ENCODE measurements around the gene GTF3C2. TPM values are rescaled to one million over a fixed set of nuclear protein-coding genes. Genes with fewer than 3 reads are reported as not detected.

The GTF3C2 gene
- total and polyA plus RNA-seq, 9 of the 15 experiments (the other 6 are each of a cell fraction or from before 2014, with no cell fraction given), result 35.5 to 96.8 (median 53.0) TPM

GRCh38 chr2:27400348-27401135 lies 44.0 kb upstream of the GTF3C2 start:
- Histone ChIP-seq H3K4me2 (ENCODE audit: insufficient read depth, low read length) (no peak overlapping the region), H3K27ac (ENCODE audit: extremely low read depth, low read depth, low read length) (no peak overlapping the region), H3K4me1 (replicated peaks in 1 of 2; ENCODE audit: control insufficient read depth in 2 of 2, insufficient read depth in 2 of 2, low read length in 2 of 2) (no peaks in the 10 kb centered on the region; a peak in 2 of 5 replicates), H4K20me1 (replicated peaks; ENCODE audit: control insufficient read depth, insufficient read depth, low read length) (0 out of 2 replicates have a peak, but pooled peaks cover 4% of the 10 kb centered on the region), H3K9ac (ENCODE audit: insufficient read depth in 1 of 2, low read depth in 2 of 2, low read length in 2 of 2) (no peak overlapping the region), H3K36me3 (ENCODE audit: control insufficient read depth, insufficient read depth, low read length) (peaks cover 61% of the 10 kb centered on the region), H3K27me3 (ENCODE audit: control insufficient read depth in 2 of 2, insufficient read depth in 2 of 2, low read length in 2 of 2) (no peaks in the 10 kb centered on the region), H3K9me1 (ENCODE audit: control insufficient read depth, insufficient read depth, low read length) (no peaks in the 10 kb centered on the region), H2AFZ (ENCODE audit: low read depth, low read length) (no peak overlapping the region), H3K4me3 (no peak overlapping the region), H3K79me2 (ENCODE audit: control insufficient read depth, insufficient read depth, low read length) (peaks cover 95% of the 10 kb centered on the region), H3K9me3 (replicated peaks; ENCODE audit: control insufficient read depth, insufficient read depth, low read depth, low read length) (no peaks in the 10 kb centered on the region)
- intact Hi-C loops (cut with micrococcal nuclease), result no loop called here
- peak; percentile 73 for TF ChIP-seq ZNF121 (CRISPR knock-in tag; conservative IDR thresholded peaks at IDR 0.05)
- 0 out of 2 replicates have a peak, but pooled peaks have one; percentile 43 for TF ChIP-seq PHB (CRISPR knock-in tag; IDR thresholded peaks at IDR 0.05)
- no peak for TF ChIP-seq TAF7 (tag; IDR thresholded peaks at IDR 0.05)
- no peak for TF ChIP-seq ZBTB34 (CRISPR knock-in tag; IDR thresholded peaks at IDR 0.05)
- no peak for TF ChIP-seq ZNF408 (CRISPR knock-in tag; IDR thresholded peaks at IDR 0.05; ENCODE audit: low read depth)
- no TSS peak for BruUV-seq (replicated peaks)
- POLR2A ChIA-PET, result interaction anchor here (0.6 to 0.8 kb wide), 2 partner anchors 9 to 137 kb away, joined by 3 to 5 read pairs; partner anchors contain the start of gene PPM1G
- WGBS (ENCODE audit: insufficient coverage, low coverage, missing lambda C conversion rate), result 100% methylated on average over 2 of the region's 2 CpGs
- DNase-seq (ENCODE audit: extremely low read depth in 1 of 4, low spot score in 3 of 4) (peak in 1 of 4 experiments; percentile 9), FAIRE-seq (no peak), ATAC-seq (peak; percentile 31; the same call in 2 of the 3 replicates)
- CTCF ChIA-PET (ENCODE audit: low intra/inter-chr PET ratio), result no interaction called here
- in situ Hi-C loops (cut with MboI), result no loop called here
